ENCODE results near the gene CEP104. TPM values are rescaled to one million over a fixed set of nuclear protein-coding genes. Genes with fewer than 3 reads are reported as not detected.

Gene CEP104
- total and polyA plus RNA-seq, 9 of the 15 experiments (the other 6 are each of a cell fraction or from before 2014, with no cell fraction given), result 11.2 to 63.4 (median 42.6) TPM

GRCh38 chr1:3768811-3769390 is 88.1 kb downstream of the CEP104 start (continued):
- TF ChIP-seq PHB (CRISPR knock-in tag; IDR thresholded peaks at IDR 0.05) (no peak), TAF7 (tag; IDR thresholded peaks at IDR 0.05) (no peak), TFAP4 (CRISPR knock-in tag; IDR thresholded peaks at IDR 0.05; ENCODE audit: borderline replicate concordance) (no peak), RAD21 (CRISPR knock-in tag; conservative IDR thresholded peaks at IDR 0.05 in 1 of 2, IDR thresholded peaks at IDR 0.05 in 1 of 2) (no peak), FOS (IDR thresholded peaks at IDR 0.05; ENCODE audit: extremely low read depth, insufficient read length) (no peak), FOXP1 (CRISPR knock-in tag; IDR thresholded peaks at IDR 0.05) (no peak), STAG1 (CRISPR knock-in tag; IDR thresholded peaks at IDR 0.05; ENCODE audit: borderline replicate concordance) (no peak), CREB1 (IDR thresholded peaks at IDR 0.05) (no peak), CREB1 (CRISPR knock-in tag; IDR thresholded peaks at IDR 0.05) (no peak)

- intact Hi-C loops (cut with micrococcal nuclease) (no loop called here), in situ Hi-C loops (cut with MboI) (no loop called here)
- Histone ChIP-seq H3K4me2 (ENCODE audit: insufficient read depth, low read length) (no peak overlapping the region), H3K36me3 (ENCODE audit: control insufficient read depth, insufficient read depth, low read length) (no peaks in the 10 kb centered on the region), H2AFZ (ENCODE audit: low read depth, low read length) (no peak overlapping the region), H3K9ac (ENCODE audit: insufficient read depth in 1 of 2, low read depth in 2 of 2, low read length in 2 of 2) (no peak overlapping the region), H3K4me1 (replicated peaks in 1 of 2; ENCODE audit: control insufficient read depth in 2 of 2, insufficient read depth in 2 of 2, low read length in 2 of 2) (peaks cover 19 to 60% of the 10 kb centered on the region in 2 experiments; a peak in 4 of 5 replicates), H3K27ac (ENCODE audit: extremely low read depth, low read depth, low read length) (no peak overlapping the region), H3K9me1 (ENCODE audit: control insufficient read depth, insufficient read depth, low read length) (no peaks in the 10 kb centered on the region), H3K79me2 (ENCODE audit: control insufficient read depth, insufficient read depth, low read length) (peaks cover 11% of the 10 kb centered on the region; the same call in 2 of the 3 replicates), H3K4me3 (no peak overlapping the region), H4K20me1 (replicated peaks; ENCODE audit: control insufficient read depth, insufficient read depth, low read length) (no peaks in the 10 kb centered on the region), H3K27me3 (ENCODE audit: control insufficient read depth in 2 of 2, insufficient read depth in 2 of 2, low read length in 2 of 2) (peaks cover 0 to 15% of the 10 kb centered on the region in 2 experiments; a peak in 2 of 5 replicates), H3K9me3 (replicated peaks; ENCODE audit: control insufficient read depth, insufficient read depth, low read depth, low read length) (no peaks in the 10 kb centered on the region)
- DNase-seq (ENCODE audit: extremely low read depth in 1 of 4, low spot score in 3 of 4) (no peak), ATAC-seq (no peak), FAIRE-seq (no peak)
- CTCF ChIA-PET (ENCODE audit: low intra/inter-chr PET ratio), result no interaction called here
- BruUV-seq (replicated peaks), result no TSS peak
- POLR2A ChIA-PET, result interaction anchor here (0.6 to 2.7 kb wide), 8 partner anchors 10 to 635 kb away, joined by 3 to 9 read pairs (median 4); no protein-coding TSS in a partner anchor
- WGBS (ENCODE audit: insufficient coverage, low coverage, missing lambda C conversion rate), result 64% methylated on average over 15 of the region's 17 CpGs
- no peak for TF ChIP-seq POLR2AphosphoS2 (IDR thresholded peaks at IDR 0.05; ENCODE audit: low read length)
- no peak for TF ChIP-seq BRF2 (IDR thresholded peaks at IDR 0.05; ENCODE audit: borderline replicate concordance, insufficient read depth, insufficient read length)
- no peak for TF ChIP-seq BRCA1 (IDR thresholded peaks at IDR 0.05)
- TF ChIP-seq BRCA1 (CRISPR knock-in tag; IDR thresholded peaks at IDR 0.05), result no peak
Observed at GRCh38 chr1:3767328-3767925, 89.6 kb downstream of the CEP104 start.
